Colon (tissue), 2 donors: ENCODE data around the gene GYS1.
"Not testable (repeated sequence)": the region's sequence is repeated elsewhere in the genome, so short reads cannot be mapped to it uniquely, and the experiment has no call there.

Experiments used
- FAIRE-seq: peaks from 2 replicates; lab custom pipeline; 2012; peaks lifted over from hg19 to GRCh38; lab: Jason Lieb, UNC
- donor health status: control.
- donor health status: control.

The GYS1 gene

GRCh38 chr19:48938256-48938655, 54.9 kb downstream of the GYS1 start:
- no peak for FAIRE-seq

- no peak for FAIRE-seq
Observed at GRCh38 chr19:48935864-48936263, 57.2 kb downstream of the GYS1 start.

- FAIRE-seq = no peak
Observed at GRCh38 chr19:48934837-48935236, 58.3 kb downstream of the GYS1 start.

- no peak for FAIRE-seq
Observed at GRCh38 chr19:48933382-48933932, 59.7 kb downstream of the GYS1 start, which contains the start of gene DHDH. TSS of gene DHDH (plus strand) at chr19:48933699. CDS start at chr19:48933722, 23 bp downstream.

- no peak for FAIRE-seq
Observed at GRCh38 chr19:48928164-48929025, 64.7 kb downstream of the GYS1 start.

- FAIRE-seq = not testable (repeated sequence)
Observed at GRCh38 chr19:48927692-48928091, 65.4 kb downstream of the GYS1 start.

- no peak for FAIRE-seq
Observed at GRCh38 chr19:48926909-48927308, 66.2 kb downstream of the GYS1 start.

GRCh38 chr19:48925890-48926289, 67.2 kb downstream of the GYS1 start:
- not testable (repeated sequence) for FAIRE-seq

- FAIRE-seq = no peak
Observed at GRCh38 chr19:48925240-48925843, 67.8 kb downstream of the GYS1 start.

- no peak for FAIRE-seq
Observed at GRCh38 chr19:48922548-48923490, 70.3 kb downstream of the GYS1 start.

- FAIRE-seq = no peak
Observed at GRCh38 chr19:48921721-48922500, 71.2 kb downstream of the GYS1 start.

- no peak for FAIRE-seq
Observed at GRCh38 chr19:48920949-48921348, 72.2 kb downstream of the GYS1 start.

GRCh38 chr19:48919271-48919670, 73.8 kb downstream of the GYS1 start:
- FAIRE-seq = not testable (repeated sequence)

- no peak for FAIRE-seq
Observed at GRCh38 chr19:48918801-48919247, 74.3 kb downstream of the GYS1 start.
